Measurements from ENCODE around the gene XRRA1. TPM values are rescaled to one million over a fixed set of nuclear protein-coding genes. Genes with fewer than 3 reads are reported as not detected.
"Not testable (repeated sequence)": the region's sequence is repeated elsewhere in the genome, so short reads cannot be mapped to it uniquely, and the experiment has no call there.

XRRA1 gene, protein sequence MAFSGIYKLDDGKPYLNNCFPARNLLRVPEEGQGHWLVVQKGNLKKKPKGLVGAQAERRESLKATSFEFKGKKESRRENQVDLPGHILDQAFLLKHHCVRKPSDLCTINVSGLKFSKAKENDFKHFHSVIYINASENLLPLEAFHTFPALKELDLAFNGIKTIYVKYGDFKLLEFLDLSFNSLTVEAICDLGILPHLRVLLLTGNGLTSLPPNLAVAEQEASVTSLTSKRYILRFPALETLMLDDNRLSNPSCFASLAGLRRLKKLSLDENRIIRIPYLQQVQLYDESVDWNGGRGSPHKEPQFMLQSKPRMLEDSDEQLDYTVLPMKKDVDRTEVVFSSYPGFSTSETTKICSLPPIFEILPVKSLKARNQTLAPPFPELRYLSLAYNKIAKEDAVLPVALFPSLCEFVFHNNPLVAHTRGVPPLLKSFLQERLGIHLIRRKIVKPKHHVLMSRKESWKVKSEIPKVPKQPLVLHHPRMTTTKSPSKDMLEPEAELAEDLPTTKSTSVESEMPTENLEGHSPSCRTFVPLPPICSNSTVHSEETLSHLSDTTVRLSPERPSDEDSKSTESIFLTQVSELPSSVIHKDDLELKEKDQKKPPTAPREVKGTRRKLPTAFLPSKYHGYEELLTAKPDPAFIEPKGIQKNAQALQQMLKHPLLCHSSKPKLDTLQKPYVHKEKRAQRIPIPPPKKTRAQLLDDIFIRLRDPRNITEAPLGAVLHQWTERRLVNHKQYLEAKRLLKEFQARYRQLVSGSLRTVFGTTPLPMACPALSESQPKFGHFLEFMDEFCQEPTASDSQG
- 10 to 100 TPM in 3 of 6 donors, 1 to 10 TPM in 2, under 1 TPM in 1; 0.32 to 15.6 (median 10.0) TPM for polyA plus RNA-seq (ENCODE audit: low read depth in 6 of 6)

DNA sequence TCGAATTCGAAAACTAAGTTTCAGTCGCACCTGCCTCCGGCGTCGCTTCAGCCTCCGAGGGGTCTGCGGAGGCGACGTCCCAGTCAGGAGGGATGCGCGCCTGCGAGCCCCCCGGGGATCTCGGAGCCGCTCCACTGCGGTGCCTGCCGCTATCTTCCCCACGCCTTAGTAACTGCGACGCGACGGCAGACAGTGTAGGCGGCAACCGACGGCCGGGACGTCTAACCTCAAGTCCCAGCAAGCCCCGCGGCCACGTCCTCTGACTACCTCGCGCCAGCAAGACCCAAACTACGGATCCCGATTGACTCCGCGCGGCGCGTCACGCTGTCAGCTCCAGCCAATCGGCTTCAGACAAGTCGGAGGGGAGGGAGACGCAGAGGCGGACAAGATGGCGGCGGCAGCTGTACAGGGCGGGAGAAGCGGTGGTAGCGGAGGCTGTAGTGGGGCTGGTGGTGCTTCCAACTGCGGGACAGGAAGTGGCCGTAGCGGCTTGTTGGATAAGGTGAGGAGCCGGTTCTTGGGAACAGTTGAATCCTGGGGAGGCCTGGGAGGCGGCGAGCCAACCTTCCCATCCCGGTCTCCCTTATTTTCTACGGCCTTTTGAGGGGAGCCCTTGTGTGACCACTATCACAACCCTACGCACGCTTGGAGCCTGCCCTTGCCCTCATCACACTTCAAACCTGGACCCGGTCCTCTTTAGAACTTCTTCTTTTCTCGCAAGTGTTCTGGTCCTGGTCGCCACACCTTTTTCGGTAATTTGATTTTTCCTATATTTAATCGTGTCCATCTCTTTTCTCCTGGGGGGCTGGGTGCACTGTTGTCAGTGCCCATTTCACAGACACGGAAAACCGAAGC, at the start of gene XRRA1, which contains the start of gene SPCS2:
XRRA1 (minus strand) TSS at position 194 of the 855 bp plus-strand sequence. CDS start 8,213 bp downstream, outside the sequence.
SPCS2 (plus strand) TSS at position 369 of the 855 bp plus-strand sequence; CDS start at position 389, 20 bp downstream.
- H3K4me1 Mint-ChIP-seq = peaks cover 45 to 72% (median 66%) of the 10 kb centered on the region in 3 donors
- H3K36me3 Mint-ChIP-seq = peaks cover 0 to 5% of the 10 kb centered on the region in 2 donors
- peak; percentile 91 to 94 for ATAC-seq (ENCODE audit: low read depth in 2 of 2)
- H3K4me3 Mint-ChIP-seq = peak within 1 kb of the TSS; percentile 84 to 100 (median 98)
- DNase-seq = peak; percentile 98
- no peaks in the 10 kb centered on the region for H3K9me3 Mint-ChIP-seq
- H3K27ac Mint-ChIP-seq = peak within 1 kb of the TSS; percentile 91 to 100 (median 99)
- no peaks in the 10 kb centered on the region for H3K27me3 Mint-ChIP-seq

DNA sequence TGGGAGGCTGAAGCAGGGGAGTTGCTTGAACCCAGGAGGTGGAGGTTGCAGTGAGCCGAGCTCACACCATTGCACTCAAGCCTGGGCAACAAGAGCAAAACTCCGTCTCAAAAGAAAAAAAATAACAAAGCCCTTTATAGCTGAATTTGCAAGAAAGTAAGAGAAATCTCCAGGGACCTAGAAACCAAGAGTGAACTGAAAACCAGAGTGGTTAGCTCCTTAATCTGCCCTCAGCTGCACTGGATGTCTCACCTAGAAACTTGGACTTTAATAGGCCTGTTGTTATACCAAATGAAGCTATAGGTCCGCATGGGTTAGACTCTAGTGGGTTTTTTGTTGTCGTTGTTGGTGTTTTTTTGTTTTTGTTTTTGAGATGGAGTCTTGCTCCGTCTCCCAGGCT, 44.0 kb upstream of the XRRA1 start:
- Mint-ChIP-seq H3K27ac (no peak overlapping the region), H3K4me3 (no peak overlapping the region), H3K36me3 (peaks cover 0 to 21% of the 10 kb centered on the region in 2 donors), H3K27me3 (no peaks in the 10 kb centered on the region), H3K9me3 (no peaks in the 10 kb centered on the region), H3K4me1 (peaks cover 23 to 44% (median 38%) of the 10 kb centered on the region in 3 donors)
- ATAC-seq (ENCODE audit: low read depth in 2 of 2) = no peak
- no peak for DNase-seq

DNA sequence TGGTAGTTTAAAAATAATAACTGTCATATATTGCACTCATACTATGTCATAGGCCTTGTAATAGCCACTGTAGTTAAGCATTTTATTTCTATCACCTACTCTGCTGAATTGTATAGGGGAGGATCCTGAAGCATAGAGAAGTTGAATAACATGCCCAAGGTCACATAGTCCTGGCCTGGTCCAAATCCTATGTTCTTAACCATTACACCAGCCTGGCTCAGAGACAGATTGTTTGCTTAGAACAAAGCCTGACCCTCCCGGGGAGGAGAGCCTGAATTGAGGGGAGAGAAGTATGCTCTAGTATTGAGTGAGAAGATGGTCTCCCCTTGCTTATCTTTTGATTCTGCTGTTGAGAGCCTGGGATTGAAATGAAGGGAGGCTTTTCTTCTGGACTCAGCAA, 42.0 kb upstream of the XRRA1 start:
- peak overlapping the region in 3 of 8 donors; percentile 25 to 98 (median 97) for H3K4me3 Mint-ChIP-seq
- no peaks in the 10 kb centered on the region for H3K27me3 Mint-ChIP-seq
- ATAC-seq (ENCODE audit: low read depth in 2 of 2) (no peak), DNase-seq (no peak)
- H3K4me1 Mint-ChIP-seq = peaks cover 23 to 48% (median 38%) of the 10 kb centered on the region in 3 donors
- peak overlapping the region in 3 of 6 donors; percentile 47 to 76 (median 76) for H3K27ac Mint-ChIP-seq
- H3K36me3 Mint-ChIP-seq = peaks cover 0 to 7% of the 10 kb centered on the region in 2 donors
- no peaks in the 10 kb centered on the region for H3K9me3 Mint-ChIP-seq

DNA sequence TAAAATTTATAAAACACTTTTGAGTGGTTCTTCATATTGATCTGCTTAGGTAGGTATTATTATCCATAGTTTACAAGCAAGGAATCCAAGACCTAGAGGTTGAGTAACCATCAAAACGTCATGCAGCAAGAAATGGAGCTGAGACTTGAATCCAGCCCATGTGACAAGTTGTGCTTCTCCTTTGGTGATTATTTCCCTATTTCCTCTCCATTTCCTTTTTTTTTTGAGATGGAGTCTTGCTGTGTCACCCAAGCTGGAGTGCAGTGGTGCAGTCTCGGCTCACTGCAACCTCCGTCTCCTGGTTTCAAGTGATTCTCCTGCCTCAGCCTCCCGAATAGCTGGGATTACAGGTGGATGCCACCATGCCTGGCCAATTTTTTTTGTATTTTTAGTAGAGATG, 41.3 kb upstream of the XRRA1 start:
- Mint-ChIP-seq H3K4me1 (peaks cover 23 to 48% (median 38%) of the 10 kb centered on the region in 3 donors), H3K4me3 (peak overlapping the region; percentile 6 to 98 (median 57)), H3K27ac (peak overlapping the region in 3 of 6 donors; percentile 57 to 76 (median 76))
- ATAC-seq (ENCODE audit: low read depth in 2 of 2); H3K27me3 Mint-ChIP-seq; H3K36me3 Mint-ChIP-seq; DNase-seq; H3K9me3 Mint-ChIP-seq: not testable (repeated sequence)

DNA sequence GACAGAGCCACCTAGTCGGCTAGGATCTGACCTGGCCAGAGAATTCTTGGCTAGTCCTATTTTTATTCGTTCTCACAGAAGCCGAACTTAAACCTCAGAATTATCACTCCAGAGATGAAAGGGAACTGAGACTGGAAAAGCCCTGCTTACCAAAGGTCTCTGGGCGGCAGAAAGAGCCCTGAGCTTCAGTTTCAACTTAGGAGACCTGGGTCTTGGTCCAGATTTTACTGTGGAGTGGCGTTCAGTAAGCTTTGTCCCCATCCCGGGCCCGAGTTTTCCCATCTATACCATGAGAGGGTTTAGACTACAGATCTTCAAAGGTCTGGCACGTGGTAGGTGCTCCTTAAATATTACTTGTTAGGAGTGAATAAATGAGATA, 40.4 kb upstream of the XRRA1 start:
- no peaks in the 10 kb centered on the region for H3K27me3 Mint-ChIP-seq
- peak overlapping the region; percentile 75 to 95 (median 94) for H3K27ac Mint-ChIP-seq
- DNase-seq (no peak), ATAC-seq (ENCODE audit: low read depth in 2 of 2) (peak; percentile 34 to 38)
- H3K4me1 Mint-ChIP-seq = peaks cover 23 to 48% (median 38%) of the 10 kb centered on the region in 3 donors
- H3K36me3 Mint-ChIP-seq = no peaks in the 10 kb centered on the region
- no peaks in the 10 kb centered on the region for H3K9me3 Mint-ChIP-seq
- peak overlapping the region; percentile 91 to 98 (median 96) for H3K4me3 Mint-ChIP-seq

DNA sequence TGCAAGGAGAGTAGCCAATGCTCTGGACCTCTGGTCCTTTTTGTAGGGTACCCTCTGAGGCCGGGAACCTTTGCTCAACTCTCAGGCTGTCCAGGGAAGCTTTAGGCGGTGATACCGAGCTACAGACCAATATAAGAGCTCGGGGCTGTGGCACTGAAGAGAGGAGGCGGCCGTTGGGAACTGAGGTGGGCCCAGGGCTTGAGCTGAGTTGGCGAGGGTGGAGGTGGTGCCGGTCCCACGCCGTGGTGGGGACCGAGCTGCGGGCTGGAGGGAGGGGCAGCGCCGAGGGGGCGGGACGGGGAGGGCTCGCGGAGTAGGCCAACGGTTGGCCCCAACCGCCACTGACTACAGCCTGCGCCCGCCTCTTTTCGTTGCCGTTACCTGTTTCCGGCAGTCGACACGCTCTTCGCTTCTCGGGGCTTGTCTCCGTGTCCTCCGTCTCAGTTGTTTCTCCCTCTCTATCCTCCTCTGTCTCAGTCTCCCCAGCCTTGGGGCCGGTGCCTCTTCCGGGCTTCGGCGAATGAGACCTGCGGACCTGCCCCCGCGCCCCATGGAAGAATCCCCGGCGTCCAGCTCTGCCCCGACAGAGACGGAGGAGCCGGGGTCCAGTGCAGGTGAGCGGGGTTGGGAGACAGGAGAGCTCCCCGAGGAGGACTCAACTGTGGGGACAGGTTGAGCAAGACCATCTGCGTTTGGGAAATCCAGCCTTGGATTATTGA, 39.8 kb upstream of the XRRA1 start, which contains the start of gene NEU3:
NEU3 (plus strand) TSS at position 393 of the 719 bp plus-strand sequence; CDS start at position 521, 128 bp downstream.
- Mint-ChIP-seq H3K27me3 (no peaks in the 10 kb centered on the region), H3K9me3 (no peaks in the 10 kb centered on the region), H3K27ac (peak within 1 kb of the TSS; percentile 75 to 95 (median 94)), H3K4me3 (peak within 1 kb of the TSS; percentile 91 to 98 (median 96)), H3K36me3 (no peaks in the 10 kb centered on the region), H3K4me1 (peaks cover 23 to 48% (median 38%) of the 10 kb centered on the region in 3 donors)
- DNase-seq (peak; percentile 78), ATAC-seq (ENCODE audit: low read depth in 2 of 2) (peak; percentile 95 to 96)

DNA sequence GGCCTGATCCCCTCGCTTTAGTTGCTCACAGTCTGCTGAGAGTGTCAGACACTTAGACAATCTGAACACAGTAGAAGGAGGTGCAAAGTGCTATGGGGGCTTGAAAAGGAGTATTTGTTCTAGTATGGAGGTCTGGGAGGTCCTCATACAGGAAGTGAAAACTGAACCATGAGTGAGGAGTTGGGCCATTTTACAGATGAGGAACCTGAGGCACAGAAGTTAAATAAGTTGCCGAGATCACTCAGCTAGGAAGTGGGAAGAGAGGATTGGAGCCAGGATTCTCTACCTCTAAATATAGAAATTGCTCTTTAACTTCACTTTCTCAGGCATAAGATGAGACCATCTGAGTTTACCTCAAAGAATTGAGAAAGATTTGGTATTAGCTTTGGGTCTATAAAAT, 35.8 kb upstream of the XRRA1 start:
- Mint-ChIP-seq H3K4me1 (peaks cover 10 to 16% (median 10%) of the 10 kb centered on the region in 3 donors), H3K36me3 (no peaks in the 10 kb centered on the region), H3K4me3 (no peak overlapping the region), H3K27ac (peak overlapping the region in 5 of 6 donors; percentile 33 to 85 (median 47)), H3K27me3 (no peaks in the 10 kb centered on the region), H3K9me3 (no peaks in the 10 kb centered on the region)
- ATAC-seq (ENCODE audit: low read depth in 2 of 2) (no peak), DNase-seq (no peak)

DNA sequence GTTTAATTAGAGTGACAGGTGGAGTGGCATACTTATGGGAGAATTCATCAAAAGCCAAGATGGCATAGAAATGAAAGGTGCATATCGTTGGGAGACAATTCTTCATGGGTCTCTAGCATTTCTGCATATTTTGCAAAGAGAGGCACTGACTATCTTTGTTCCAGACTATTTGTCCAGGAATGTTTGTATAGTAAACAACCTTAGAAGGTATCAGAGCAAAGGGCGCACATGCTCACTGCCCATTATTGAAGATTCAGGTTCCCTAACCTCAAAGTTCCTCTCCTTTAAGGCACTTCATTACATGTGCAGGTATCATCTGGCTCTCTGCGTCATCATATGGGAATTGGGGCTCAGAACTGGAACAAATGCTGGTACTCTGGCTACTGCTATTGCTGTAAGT, 35.2 kb upstream of the XRRA1 start:
- ATAC-seq (ENCODE audit: low read depth in 2 of 2) (no peak), DNase-seq (no peak)
- no peak overlapping the region for H3K27ac Mint-ChIP-seq
- H3K4me3 Mint-ChIP-seq = no peak overlapping the region
- H3K9me3 Mint-ChIP-seq = no peaks in the 10 kb centered on the region
- H3K27me3 Mint-ChIP-seq = no peaks in the 10 kb centered on the region
- H3K4me1 Mint-ChIP-seq = peaks cover 3 to 9% (median 4%) of the 10 kb centered on the region in 3 donors
- no peaks in the 10 kb centered on the region for H3K36me3 Mint-ChIP-seq

DNA sequence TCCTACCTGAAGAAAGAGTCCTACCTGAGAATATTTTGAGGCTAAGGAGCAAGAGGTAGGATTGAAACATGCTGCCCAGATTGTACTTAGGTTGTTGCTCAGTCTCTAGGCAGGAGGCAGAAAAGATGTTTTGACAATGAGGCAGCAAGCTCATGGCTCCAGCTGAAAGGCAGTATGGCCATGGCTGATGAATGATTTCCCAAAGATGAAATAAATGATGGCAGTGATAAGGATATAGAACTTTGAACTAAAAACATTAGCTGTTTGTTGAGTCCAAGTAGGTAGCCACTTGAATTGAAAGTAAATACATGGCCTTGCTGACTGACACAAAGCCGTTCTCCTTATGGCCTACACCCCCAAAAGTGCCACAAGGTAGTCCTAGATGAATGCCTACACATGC, 33.0 kb upstream of the XRRA1 start:
- Mint-ChIP-seq H3K27me3 (no peaks in the 10 kb centered on the region), H3K9me3 (no peaks in the 10 kb centered on the region), H3K36me3 (no peaks in the 10 kb centered on the region), H3K4me1 (peaks cover 0 to 4% (median 3%) of the 10 kb centered on the region in 3 donors), H3K27ac (peak overlapping the region in 2 of 6 donors; percentile 12 to 65), H3K4me3 (no peak overlapping the region)
- ATAC-seq (ENCODE audit: low read depth in 2 of 2) = no peak
- DNase-seq = no peak

DNA sequence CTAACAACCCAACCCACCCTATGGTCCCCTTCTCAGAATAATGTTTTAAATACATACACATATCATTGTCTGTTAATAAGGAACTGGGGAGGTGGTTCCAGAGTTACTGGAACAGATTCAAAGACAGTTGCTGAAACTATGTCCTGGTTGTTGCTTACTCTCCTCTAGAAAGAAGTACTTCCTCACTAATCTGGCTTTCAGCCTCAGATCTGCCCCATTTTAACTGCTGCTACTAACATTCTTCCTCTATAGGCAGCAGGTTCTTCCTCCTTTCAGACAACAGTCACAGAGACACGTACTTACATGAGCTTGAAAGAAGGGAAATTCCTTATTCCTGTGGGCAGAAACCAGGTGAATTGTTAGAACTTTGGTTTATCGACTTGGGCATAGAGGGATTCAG, 31.7 kb upstream of the XRRA1 start:
- Mint-ChIP-seq H3K4me1 (peaks cover 0 to 4% (median 0%) of the 10 kb centered on the region in 3 donors), H3K36me3 (peaks cover 0 to 8% of the 10 kb centered on the region in 2 donors), H3K9me3 (no peaks in the 10 kb centered on the region), H3K27ac (peak overlapping the region in 1 of 6 donors; percentile 10), H3K27me3 (no peaks in the 10 kb centered on the region), H3K4me3 (no peak overlapping the region)
- no peak for DNase-seq
- ATAC-seq (ENCODE audit: low read depth in 2 of 2) = no peak

DNA sequence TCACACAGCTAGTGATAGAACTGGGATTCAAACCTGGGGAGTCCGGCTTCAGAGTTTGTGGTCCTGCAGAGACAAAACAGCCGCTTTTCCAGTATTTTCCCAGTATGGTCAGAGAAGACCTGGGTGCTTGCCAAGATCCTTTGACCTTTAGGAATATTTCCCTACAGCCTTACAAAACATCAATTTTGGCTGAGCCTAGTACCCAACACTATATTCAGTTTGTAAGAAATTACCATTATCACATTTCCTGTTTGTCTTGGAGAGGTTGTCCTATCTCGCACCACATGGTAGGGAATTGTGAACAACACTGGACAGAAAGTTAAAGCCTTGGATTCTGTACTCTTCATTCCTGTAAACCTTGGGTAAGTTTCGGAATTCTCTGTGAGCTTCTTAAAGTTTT, 29.1 kb upstream of the XRRA1 start:
- DNase-seq (no peak), ATAC-seq (ENCODE audit: low read depth in 2 of 2) (no peak)
- H3K27ac Mint-ChIP-seq = no peak overlapping the region
- peaks cover 20 to 33% of the 10 kb centered on the region in 2 donors for H3K36me3 Mint-ChIP-seq
- H3K4me3 Mint-ChIP-seq = no peak overlapping the region
- H3K4me1 Mint-ChIP-seq = peaks cover 7 to 19% (median 13%) of the 10 kb centered on the region in 3 donors
- no peaks in the 10 kb centered on the region for H3K9me3 Mint-ChIP-seq
- no peaks in the 10 kb centered on the region for H3K27me3 Mint-ChIP-seq

DNA sequence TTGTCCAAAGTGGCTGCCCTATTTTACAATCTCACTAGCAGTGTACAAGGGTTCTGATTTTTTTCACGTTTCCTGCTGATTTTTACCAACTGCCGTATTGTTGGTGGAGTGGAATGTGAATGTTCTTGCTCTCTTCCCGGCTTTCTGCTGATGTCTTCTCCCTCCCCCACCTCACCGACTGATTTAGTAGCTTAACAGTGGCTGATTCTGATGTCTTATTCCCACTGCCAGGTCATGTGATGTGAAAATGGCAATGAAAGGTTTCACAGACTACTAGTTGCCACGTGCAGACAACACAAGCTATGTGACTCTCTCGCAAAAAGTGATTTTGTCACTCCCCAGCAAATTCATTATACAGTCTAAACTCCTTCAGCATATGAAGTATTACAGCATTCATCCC, 22.5 kb upstream of the XRRA1 start:
- peaks cover 8 to 27% (median 21%) of the 10 kb centered on the region in 3 donors for H3K4me1 Mint-ChIP-seq
- H3K36me3 Mint-ChIP-seq = peaks cover 47 to 48% of the 10 kb centered on the region in 2 donors
- no peaks in the 10 kb centered on the region for H3K9me3 Mint-ChIP-seq
- no peak overlapping the region for H3K4me3 Mint-ChIP-seq
- peak overlapping the region in 2 of 6 donors; percentile 50 to 74 for H3K27ac Mint-ChIP-seq
- no peak for ATAC-seq (ENCODE audit: low read depth in 2 of 2)
- no peak for DNase-seq
- H3K27me3 Mint-ChIP-seq = no peaks in the 10 kb centered on the region

All from naive B cell (primary cell).